Testis (tissue), 3 donors: ENCODE data around the gene GRIN3B. TPM values are rescaled to one million over a fixed set of nuclear protein-coding genes. Genes with fewer than 3 reads are reported as not detected.
A peak's percentile ranks its signal among the peaks of the same experiment; 100 is the strongest.

Experiments used
- DNase-seq: peaks from one replicate; pipeline ENCODE4 v3.0.0-alpha.2; 2019
- H3K27ac ChIP-seq, 2 donors: fragments of 200-600 bp; sonication (generic); one replicate each; pipeline ENCODE4 v1.5.1; 2019
- H3K27me3 ChIP-seq: fragments of 200-600 bp; sonication (generic); one replicate; pipeline ENCODE4 v1.5.1; 2019
- H3K36me3 ChIP-seq: fragments of 200-600 bp; sonication (generic); one replicate; pipeline ENCODE4 v1.5.1; 2017; ENCODE audit warnings: low read depth; ENCODE audit errors: missing control alignments
- H3K4me1 ChIP-seq: fragments of 200-600 bp; sonication (generic); one replicate; pipeline ENCODE4 v1.5.1; 2019
- H3K4me3 ChIP-seq, 2 donors: fragments of 200-600 bp; sonication (generic); one replicate each; pipeline ENCODE4 v1.5.1; 2017 to 2019
- H3K9me3 ChIP-seq: fragments of 200-600 bp; sonication (generic); one replicate; pipeline ENCODE4 v1.5.1; 2017
- POLR2A ChIP-seq: fragments of 450-650 bp; IDR thresholded peaks from one replicate; pipeline ENCODE4 v1.6.1; 2017; ENCODE audit warnings: antibody characterized with exemption, mild to moderate bottlenecking, moderate library complexity
- WGBS, 2 donors: methylation state at CpG; one replicate each; pipeline ENCODE4 v1.1.5; 2018; 5-methylcytosine and 5-hydroxymethylcytosine counted together
- intact Hi-C: fragments of 100-400 bp; cut with DNase I; formaldehyde crosslinking; loops from one replicate; pipeline ENCODE4 v1.15.1; 2023; ENCODE audit warnings: low total_unique reads
- polyA plus RNA-seq: library from polyadenylated mRNA; stranded (reverse); fragments of 350-450 nt; fragmentation: Illumina TruSeq; extraction: RNeasy Lipid Tissue Mini Kit (QIAGEN cat#74804); gene quantifications from one replicate; pipeline ENCODE4 v1.2.3, GENCODE V29; 2014; ENCODE audit warnings: low read depth, low replicate concordance; ENCODE audit not compliant: insufficient read depth
- total RNA-seq, 2 donors: library from RNA; depleted of rRNA; stranded (reverse); fragments of >200 nt; gene quantifications; one replicate each; pipeline ENCODE4 v1.2.3, GENCODE V29; 2016
- TF ChIP-seq, protein P1 (sequence below), 3 experiments: fragments of 450-650 bp in 2 of 3; fragments of 200-600 bp in 1 of 3; sonication (generic) in 1 of 3; IDR thresholded peaks; one replicate each; pipeline ENCODE4 v1.5.1; 2016 to 2019; ENCODE audit warnings: antibody characterized with exemption in 3 of 3, mild to moderate bottlenecking in 2 of 3, moderate library complexity in 1 of 3

GRIN3B gene
- total and polyA plus RNA-seq, 3 donors from 2014 or later = 1.1 to 2.4 (median 1.3) TPM

DNA sequence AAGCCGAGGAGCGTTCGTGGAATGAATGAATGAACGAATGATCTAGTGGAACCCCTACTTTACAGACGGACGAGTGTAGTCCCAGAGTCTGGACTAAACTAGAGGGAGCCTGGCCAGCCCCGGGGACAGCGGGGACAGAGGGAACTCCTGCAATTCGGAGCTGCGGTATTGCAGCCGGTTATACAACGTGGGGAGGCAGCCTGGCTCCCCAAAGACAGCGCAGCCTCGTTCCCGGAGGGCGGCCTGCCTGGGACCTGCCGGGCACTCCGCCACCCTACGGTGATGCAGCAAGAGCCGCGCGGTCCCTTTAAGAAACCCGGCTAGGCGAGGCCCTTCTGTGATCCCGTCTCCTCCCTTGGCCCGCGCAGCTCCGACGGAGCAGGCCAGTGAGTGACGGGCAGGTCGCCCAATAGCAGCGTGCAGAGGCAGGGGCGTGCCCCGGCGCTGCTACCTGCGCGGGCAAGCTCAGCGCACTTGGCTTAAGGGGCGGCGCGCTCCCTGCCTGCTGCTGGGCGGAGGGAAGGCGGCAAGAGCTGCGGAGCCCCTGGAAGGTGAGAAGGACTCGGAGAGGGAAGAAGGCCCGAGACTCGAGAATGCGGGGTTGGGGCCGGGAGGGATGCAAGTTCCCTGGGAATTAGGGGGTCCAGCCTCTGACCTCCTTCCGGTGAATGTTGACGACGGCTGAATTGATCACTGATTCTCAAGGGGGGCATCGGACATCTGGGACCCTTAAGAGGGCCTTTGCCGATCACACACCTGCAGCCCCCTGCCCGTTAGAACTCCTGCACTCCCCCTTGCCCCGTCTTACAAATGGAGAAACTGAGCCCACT lies 39.6 kb downstream of the GRIN3B start, which contains the start of gene ABCA7:
Gene ABCA7, plus strand, starts transcription at position 462 of the 830 bp plus-strand sequence. CDS start 1,255 bp downstream, outside the sequence.
- intact Hi-C loops = no loop called here
- 0 to 1% methylated on average over 37 to 56 of the region's 56 CpGs for WGBS, 2 donors
- peak within 1 kb of the TSS; percentile 37 to 42 for H3K4me3 ChIP-seq
- peak; percentile 98 for DNase-seq
- TF ChIP-seq, protein P1, sequence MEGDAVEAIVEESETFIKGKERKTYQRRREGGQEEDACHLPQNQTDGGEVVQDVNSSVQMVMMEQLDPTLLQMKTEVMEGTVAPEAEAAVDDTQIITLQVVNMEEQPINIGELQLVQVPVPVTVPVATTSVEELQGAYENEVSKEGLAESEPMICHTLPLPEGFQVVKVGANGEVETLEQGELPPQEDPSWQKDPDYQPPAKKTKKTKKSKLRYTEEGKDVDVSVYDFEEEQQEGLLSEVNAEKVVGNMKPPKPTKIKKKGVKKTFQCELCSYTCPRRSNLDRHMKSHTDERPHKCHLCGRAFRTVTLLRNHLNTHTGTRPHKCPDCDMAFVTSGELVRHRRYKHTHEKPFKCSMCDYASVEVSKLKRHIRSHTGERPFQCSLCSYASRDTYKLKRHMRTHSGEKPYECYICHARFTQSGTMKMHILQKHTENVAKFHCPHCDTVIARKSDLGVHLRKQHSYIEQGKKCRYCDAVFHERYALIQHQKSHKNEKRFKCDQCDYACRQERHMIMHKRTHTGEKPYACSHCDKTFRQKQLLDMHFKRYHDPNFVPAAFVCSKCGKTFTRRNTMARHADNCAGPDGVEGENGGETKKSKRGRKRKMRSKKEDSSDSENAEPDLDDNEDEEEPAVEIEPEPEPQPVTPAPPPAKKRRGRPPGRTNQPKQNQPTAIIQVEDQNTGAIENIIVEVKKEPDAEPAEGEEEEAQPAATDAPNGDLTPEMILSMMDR (IDR thresholded peaks at IDR 0.05) = peak in 1 of 3 experiments; percentile 22
- no peak for TF ChIP-seq POLR2A
- H3K27ac ChIP-seq = no peak within 1 kb of the TSS
- H3K4me1 ChIP-seq = peaks cover 21% of the 10 kb centered on the region
- H3K9me3 ChIP-seq = no peaks in the 10 kb centered on the region
- no peaks in the 10 kb centered on the region for H3K36me3 ChIP-seq
- H3K27me3 ChIP-seq = no peaks in the 10 kb centered on the region

DNA sequence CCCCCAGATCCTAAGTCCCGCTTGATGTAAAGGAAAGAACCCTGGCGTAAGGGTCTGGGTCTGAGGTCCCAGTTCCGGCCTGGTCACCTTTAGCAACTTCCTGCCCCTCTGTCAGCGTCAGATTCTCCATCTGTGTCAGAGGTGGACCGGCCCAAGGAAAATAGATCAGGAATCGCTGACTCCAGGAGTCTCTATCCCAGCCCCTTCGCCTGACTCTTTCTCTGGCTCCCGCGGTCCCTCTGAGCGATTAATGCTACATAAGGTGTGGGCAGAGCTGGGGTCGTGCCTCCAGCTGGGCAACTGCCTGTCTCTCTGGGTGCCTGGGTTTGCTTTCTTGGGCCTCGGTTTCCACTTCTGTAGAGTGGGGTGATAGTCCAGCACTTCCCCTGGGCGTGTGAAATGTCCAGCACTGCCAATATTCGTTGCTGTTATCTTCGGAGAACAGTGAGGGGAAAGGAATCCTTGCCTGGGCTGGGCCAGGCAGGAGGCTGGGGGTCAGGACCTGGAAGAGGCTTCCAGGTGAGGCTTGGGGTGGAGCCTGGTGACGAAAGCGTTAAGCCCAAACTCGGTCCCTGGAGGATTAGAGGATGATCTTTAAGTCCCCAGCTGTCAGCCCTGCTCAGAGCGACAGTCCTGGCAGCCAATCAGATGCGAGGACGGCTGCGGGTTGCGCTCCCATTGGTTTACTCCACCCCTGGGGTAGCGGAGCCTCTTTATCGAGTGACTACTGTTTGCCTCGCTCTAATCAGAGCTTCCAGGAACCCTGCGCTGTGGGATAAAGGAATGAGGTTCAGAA lies 40.5 kb downstream of the GRIN3B start:
- H3K27me3 ChIP-seq = no peaks in the 10 kb centered on the region
- H3K4me1 ChIP-seq = peaks cover 21% of the 10 kb centered on the region
- no peak overlapping the region for H3K27ac ChIP-seq
- intact Hi-C loops = no loop called here
- no peaks in the 10 kb centered on the region for H3K9me3 ChIP-seq
- TF ChIP-seq, protein P1 (IDR thresholded peaks at IDR 0.05) = no peak
- no peak for TF ChIP-seq POLR2A
- 1 to 4% methylated on average over 27 of the region's 27 CpGs for WGBS, 2 donors
- no peaks in the 10 kb centered on the region for H3K36me3 ChIP-seq
- peak overlapping the region; percentile 37 to 42 for H3K4me3 ChIP-seq
- DNase-seq = peak; percentile 89

DNA sequence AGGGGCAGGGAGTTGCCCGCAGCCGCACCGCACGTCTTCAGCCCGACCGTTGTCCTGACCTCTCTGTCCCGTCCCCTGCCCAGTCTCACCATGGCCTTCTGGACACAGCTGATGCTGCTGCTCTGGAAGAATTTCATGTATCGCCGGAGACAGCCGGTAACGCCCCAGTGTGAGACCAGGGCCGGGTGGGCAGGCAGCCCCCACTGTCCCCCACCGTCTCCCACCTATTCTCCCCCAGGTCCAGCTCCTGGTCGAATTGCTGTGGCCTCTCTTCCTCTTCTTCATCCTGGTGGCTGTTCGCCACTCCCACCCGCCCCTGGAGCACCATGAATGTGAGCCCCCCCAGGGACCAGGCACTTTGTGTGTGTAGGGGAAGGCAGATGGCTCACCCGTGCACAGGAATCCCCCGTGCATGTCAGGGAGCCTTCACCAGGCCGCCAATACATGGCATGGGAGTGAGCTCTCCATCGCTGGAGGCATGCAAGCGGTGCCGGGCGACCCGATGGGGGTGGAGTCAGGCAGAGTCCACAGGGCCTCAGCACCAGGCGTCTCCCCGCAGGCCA lies 41.1 kb downstream of the GRIN3B start:
- 3 to 40% methylated on average over 10 to 26 of the region's 26 CpGs for WGBS, 2 donors
- Histone ChIP-seq H3K4me1 (peaks cover 21% of the 10 kb centered on the region), H3K27me3 (no peaks in the 10 kb centered on the region), H3K36me3 (no peaks in the 10 kb centered on the region), H3K9me3 (no peaks in the 10 kb centered on the region), H3K27ac (no peak overlapping the region), H3K4me3 (peak overlapping the region in 1 of 2 donors; percentile 42)
- intact Hi-C loops = no loop called here
- DNase-seq = no peak
- no peak for TF ChIP-seq POLR2A

DNA sequence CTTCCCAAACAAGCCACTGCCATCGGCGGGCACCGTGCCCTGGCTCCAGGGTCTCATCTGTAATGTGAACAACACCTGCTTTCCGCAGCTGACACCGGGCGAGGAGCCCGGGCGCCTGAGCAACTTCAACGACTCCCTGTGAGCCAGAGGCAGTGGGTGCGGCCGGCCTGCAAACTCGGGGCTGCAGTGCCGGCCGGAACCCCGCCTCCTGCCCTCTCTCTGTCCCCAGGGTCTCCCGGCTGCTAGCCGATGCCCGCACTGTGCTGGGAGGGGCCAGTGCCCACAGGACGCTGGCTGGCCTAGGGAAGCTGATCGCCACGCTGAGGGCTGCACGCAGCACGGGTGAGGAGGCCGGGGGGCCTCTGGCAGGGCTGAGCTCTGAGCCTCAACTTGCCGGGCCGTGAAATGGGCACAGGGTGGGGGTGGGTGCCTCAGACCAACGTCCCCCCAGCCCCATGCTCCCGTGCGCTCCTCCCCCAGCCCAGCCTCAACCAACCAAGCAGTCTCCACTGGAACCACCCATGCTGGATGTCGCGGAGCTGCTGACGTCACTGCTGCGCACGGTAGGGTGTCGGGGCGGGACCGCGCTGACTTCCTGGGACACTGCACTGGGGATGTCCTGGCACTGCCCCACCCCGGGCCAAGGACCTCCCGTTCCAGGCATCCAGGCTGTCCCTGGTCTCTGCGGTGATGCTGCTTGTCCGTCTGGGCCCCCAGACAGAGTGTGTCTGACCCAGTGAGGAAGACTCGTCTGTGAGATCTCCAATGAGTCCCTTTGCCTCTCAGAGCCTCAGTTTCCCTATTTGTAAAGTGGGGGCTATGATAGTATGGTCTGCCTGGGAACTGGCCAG lies 41.8 kb downstream of the GRIN3B start:
- H3K36me3 ChIP-seq = no peaks in the 10 kb centered on the region
- WGBS, 2 donors = 57% methylated on average over 40 of the region's 43 CpGs; no CpG with 5 or more reads in 1 of the 2 donors
- no peaks in the 10 kb centered on the region for H3K9me3 ChIP-seq
- H3K27me3 ChIP-seq = no peaks in the 10 kb centered on the region
- no peak for DNase-seq
- intact Hi-C loops = no loop called here
- H3K27ac ChIP-seq = no peak overlapping the region
- peaks cover 21% of the 10 kb centered on the region for H3K4me1 ChIP-seq
- TF ChIP-seq, protein P1 (IDR thresholded peaks at IDR 0.05) = no peak
- no peak for TF ChIP-seq POLR2A
- H3K4me3 ChIP-seq = no peak overlapping the region
